TTC549 (cell line): ENCODE measurements around the gene GPATCH8.

Experiments used
- FAIRE-seq: peaks from 2 replicates; lab custom pipeline; 2012; peaks lifted over from hg19 to GRCh38; lab: Jason Lieb, UNC

GPATCH8 gene

DNA sequence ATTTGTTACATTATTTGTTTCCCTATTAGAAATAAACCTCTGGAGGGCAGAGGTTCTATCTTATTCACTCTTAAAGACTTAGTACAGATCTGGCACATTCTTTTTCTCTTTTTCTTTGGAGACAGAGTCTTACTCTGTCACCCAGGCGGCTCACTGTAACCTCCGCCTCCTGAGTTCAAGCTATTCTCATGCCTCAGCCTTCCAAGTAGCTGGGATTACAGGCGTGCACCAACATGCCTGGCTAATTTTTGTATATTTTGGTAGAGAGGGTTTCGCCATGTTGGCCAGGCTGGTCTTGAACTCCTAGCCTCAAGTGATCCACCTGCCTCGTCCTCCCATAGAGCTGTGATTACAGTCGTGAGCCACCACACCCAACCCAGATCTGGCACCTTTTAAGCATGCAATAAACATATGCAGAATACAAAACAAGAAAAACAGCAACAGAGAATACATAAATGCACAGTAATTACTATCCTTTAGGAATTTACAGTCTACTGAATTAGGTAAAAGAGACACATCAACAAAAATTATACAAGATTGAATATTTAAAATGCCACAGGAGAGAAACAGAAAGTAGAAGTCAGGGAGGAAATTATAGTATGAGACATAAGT, 52.1 kb downstream of the GPATCH8 start:
- no peak for FAIRE-seq

DNA sequence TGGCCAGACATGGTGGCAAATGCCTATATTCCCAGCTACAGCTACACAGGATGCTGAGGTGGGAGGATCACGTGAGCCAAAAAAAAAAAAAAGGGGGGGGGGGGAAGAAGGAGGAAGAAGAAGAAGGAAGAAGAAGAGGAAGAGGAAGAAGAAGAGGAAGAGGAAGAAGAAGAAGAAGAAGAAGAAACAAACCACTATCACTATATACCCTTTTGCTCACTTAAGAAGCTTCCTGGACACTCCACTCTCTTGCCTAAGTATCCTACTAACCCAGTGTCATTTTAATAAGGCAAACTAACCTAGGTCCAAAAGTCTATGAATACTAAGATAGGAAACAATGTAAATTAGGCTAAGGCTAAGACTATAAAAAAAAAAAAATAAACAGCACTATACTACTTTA, 54.8 kb downstream of the GPATCH8 start:
- no peak for FAIRE-seq

DNA sequence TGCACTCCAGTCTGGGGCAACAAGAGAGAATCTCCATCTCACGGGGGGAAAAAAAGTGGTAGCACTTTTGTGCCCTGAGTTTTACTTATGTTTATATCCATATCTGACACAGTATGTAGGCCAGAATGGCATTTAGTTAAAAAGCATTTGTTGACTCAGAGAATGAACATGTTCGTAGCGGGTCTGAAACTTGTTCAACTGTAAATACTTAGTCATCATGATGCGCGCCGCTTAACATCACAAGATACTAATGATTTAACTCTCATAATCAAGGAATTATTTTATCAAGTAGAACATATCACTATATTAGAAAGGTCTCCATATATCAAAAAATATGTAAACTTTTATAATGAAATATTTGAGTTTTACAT, 58.5 kb downstream of the GPATCH8 start:
- no peak for FAIRE-seq

DNA sequence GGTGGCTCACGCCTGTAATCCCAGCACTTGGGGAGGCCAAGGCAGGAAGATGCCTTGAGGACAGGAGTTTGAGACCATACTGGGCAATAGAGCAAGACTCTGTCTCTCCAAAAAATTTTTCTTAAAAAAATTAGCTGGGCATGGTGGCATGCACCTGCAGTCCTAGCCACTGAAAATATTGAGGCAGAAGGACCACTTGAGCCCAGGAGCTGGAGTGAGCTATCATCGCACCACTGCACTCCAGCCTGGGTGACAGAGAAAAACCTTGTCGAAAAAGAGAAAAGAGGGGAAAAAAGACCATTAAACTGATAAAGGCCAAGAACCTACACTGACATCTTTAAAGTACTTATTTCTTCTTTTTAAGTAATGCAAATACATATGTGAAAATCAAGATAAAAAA, 60.4 kb downstream of the GPATCH8 start:
- no peak for FAIRE-seq

DNA sequence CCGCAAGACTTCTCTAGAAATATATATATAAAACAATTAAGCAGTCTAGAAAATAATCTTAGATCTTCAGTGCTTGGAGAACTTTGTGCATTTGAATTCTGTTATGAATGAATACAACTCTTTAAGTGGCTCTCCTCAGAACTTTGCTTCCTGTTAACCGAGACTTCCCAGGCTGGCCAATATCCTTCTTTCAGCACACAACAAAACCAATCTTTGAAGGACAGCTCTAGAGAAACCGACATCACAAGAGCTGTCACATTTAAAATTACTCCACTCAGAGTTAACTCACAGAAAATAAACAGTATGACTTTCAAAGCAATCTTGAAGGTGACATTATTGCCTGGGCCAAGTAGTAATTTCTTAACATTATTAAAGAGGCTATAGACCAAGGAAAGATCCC, 64.0 kb downstream of the GPATCH8 start:
- no peak for FAIRE-seq

DNA sequence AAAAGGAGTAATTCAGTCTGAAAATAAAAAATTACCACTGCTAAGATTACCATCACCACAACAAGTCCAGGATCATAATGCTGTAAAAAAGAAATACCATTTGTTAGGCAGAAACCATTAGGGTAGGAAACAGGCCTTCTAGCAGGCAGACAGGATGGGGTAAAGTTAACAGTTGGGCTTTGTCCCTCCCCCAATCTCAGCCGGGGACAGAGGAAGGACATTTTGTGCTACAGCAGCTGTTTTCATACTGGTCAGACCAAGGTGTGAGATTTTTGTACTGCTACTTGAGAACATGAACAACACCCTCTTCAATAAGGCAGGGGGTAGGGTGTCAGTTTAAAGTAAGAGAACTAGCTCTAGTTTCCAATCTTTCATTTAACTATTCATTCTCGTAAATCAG, 64.6 kb downstream of the GPATCH8 start:
- no peak for FAIRE-seq

DNA sequence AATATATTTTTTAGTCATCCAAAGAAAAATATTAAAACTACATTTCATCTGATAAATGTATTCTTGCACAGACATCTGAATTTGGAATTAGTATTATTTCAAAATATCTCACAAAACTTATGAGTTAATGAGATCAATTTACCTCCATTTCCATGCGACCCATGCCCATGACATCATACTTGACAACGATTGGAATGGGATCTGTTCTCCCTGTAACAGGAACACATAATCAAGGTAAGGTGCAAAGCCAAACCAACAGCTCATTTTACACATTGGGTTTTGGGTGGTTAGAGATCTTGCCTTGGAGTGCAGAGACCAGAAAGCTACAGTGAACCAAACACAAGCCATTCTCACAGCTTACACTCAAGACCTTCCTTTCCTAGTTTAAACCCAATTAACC, 66.9 kb downstream of the GPATCH8 start:
- no peak for FAIRE-seq

DNA sequence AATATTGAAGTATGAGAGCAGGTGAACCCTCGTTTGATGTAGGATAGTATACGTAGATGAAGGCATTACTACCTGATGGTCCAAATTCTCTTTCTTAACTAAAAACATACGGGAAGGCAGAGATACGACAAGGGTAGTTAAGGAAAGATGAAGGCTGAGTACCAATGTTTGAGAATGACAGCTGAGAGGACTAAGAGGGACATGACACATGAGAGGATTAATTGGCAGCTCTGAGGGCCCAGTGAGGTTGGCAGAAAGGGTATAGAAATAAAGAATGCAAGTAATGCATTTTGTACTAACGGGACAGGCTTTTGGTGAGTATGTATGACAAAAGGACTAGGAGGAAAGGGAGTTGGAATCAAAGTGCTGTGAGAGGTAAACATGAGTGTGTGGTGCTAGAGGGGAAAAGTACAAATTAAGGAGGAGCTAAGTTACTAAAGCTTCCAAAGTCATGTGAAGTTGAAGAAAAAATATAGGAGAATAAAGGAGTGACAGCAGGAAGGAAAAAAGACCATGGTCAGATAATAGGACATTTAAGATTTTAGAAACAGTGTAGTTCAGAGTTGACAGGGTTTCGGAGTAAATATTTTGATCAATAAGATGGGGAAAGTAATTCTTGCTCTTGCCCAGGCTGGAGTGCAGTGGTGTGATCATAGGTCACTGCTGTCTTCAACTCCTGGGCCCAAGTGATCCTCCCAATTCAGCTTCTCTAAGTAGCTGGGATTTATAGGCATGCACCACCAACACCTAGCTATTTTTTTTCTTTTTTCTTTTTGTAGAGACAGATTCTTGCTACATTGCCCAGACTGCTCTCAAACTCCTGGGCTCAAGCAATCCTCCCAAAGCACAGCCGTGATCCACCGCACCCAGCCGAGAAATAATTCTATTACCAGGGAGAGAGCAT, 70.7 kb downstream of the GPATCH8 start:
- FAIRE-seq = no peak

DNA sequence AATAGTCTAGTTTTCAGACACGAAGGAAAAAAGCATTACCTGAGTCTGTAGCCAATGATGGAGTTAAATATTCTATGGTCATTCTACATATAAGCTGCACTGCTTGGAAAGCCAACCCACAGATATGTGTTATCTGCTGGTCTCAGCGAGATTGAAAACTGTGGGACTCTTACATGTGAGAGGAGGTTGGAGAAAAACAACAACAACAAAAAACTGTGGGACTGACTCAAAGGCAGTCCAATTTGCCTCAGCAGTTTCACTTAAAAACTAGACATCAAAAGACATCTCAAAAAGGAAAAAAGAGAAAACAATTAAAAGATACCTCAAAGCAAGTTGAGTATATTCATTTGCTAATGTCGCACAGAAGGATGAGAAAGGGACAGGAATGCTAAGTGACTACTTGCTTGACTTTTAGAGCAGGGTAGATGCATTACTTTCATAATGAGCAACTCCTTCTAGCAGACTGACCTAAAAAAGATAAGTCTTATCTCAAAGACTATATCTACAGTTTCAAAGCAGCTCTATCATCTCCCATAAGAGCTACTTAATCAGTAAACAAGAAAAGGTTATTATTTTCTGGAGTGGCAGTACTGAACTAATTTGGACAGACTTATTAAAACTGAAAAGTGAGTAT, 78.3 kb downstream of the GPATCH8 start:
- FAIRE-seq = no peak

DNA sequence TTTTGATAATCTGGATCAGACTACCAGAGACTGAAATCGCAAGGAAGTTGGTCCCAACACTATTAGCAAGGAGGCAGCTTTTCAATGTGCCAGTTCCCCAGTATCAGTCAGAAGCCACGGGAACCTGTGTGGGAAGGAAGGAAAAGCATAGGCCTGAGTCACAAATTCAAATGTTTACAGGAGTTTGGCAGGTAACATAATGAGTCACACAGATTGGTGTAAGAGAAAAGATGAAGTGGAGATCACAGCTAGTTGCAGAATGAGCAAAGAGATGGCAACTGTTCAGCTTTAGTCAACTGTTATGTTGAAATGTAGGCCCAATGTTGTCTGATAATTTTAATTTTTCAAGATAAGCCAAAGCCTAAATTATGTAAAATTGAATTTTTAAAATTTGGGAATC, 85.7 kb downstream of the GPATCH8 start:
- no peak for FAIRE-seq

DNA sequence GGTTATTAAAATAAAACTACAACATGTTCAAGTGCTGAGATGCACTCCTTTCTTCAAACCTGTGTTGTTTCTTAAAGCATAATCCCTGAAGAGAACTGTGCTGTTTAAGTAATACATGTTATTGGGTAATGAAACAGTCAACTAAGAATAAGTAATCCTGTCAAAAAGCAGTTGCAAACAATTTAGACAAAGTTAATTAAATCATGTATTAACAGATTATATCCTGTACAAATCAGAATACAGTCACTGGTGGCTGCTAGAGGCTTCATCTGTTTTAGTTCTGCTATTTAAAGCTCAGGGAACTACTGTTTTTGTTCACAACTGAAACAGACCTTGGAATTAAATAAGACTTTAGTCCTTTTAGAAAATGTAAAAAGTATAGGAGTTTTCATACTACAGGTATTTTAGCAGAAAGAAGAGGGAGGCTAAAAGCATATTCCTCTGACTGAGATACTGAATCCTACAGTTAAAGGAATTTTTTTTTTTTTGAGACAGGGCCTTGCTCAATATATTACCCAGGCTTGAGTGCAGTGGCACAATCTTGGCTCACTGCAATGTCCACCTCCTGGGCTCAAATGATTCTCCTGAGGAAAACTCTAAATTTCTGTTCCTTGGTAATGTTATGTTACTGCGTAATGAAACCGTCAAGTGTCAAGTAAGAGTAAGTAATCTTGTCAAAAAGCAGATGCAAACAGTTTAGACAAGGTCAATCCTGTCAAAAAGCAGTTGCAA, 86.5 kb downstream of the GPATCH8 start:
- FAIRE-seq = no peak

DNA sequence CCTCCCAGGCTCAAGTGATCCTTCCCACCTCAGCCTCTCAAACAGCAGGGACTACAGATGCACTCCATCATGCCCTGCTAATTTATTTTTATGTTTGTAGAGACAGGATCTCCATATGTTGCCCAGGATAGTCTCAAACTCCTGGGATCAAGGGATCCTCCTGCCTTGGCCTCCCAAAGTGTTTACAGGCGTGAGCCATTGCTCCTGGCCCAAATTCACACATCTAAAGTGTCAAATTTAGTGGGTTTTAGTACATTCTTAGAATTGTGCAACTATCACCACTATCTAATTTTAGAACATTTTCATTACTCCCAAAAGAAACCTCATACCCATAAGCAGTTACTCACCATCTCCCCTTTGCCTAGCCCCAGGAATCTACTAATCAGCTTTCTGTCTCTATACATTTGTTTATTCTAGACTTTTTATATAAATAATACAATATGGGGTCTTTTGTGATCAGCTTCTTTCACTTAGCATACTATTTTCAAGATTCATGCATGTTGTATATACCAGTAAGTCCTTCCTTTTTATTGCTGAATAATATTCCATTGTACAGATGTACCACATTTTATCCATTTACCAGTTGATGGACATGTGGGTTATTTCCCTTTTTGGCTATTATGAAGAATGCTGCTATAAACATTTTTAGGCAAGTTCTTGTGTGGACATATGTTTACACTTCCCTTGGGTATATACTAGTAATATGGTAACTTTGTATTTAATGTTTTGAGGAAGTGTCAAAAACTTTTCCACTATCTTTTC, 88.6 kb downstream of the GPATCH8 start:
- no peak for FAIRE-seq

DNA sequence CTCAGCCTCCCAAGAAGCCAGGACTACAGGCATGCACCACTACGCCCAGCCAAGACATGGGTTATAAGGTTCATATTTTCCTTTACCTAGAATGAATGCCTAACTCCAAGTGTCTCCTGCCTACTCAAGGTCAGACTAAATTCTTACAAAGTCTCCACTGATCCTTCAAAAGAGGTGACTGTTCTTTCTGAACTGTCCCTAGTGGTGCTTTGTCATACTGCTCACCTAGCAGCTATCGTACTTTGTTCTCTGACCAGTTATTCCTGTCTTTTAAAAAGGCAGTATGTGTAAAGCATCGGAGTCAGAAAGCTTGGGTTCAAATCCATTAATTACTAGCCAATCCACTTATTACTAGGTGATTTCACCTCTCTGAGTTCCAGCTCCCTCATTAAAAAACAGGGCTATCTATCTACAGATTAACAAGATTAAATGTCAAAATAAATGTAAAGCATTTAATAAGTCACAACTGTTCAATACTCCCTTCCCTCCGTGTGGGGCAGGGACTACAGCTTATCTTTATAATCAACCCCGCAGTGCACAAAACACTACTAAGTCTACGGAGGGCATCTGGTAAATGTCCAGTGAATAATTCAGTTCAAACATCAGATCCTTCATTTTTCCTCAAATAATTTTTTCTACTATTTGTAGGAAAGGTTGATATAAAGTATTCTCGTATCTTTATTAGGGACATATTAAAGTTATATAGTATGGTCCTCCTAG, 93.7 kb downstream of the GPATCH8 start:
- FAIRE-seq = no peak

DNA sequence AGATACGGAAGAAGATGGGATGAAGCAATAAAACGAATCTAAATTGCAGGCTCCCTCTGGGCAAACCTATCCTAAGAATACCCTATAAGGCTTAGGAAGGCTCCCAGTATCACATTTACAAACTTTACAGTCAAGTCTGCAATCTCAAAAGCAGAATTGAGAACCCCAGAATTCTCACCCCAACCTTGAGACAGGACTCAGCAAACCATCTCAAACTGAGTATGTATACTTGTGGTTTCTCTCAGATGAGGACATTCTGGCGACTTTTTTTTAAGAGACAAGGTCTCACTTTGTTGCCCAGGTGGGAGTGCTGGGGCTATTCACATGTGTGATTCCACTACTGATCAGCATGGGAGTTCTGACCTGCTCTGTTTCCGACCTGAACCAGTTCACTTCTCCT, 94.4 kb downstream of the GPATCH8 start:
- no peak for FAIRE-seq

DNA sequence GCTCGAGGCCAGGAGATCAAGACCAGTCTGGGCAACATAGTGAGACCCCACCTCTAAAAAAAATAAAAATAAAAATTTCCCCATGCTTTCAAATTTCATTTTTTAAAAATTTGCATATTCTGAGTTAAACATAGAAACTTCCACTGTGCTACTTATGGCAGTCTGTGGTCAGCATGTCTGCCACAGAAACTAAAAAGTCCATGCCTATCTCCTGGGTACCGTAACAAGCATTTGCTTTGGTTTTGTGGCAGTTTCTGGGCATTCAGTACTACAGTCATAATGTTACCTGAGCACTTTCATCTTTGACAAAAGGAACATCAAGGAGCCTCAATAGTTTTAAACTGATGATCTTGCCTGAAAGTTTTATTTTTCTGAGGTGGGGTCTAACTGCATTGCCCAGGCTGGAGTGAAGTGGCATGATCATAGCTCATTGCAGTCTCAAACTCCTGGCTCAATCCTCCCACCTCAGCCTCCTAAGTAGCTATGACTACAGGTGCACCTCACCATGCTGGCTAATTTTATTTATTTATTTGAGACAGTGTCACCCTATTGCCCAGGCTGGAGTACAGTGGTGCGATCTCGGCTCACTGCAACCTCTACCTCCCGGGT, 100.5 kb downstream of the GPATCH8 start:
- FAIRE-seq = no peak

DNA sequence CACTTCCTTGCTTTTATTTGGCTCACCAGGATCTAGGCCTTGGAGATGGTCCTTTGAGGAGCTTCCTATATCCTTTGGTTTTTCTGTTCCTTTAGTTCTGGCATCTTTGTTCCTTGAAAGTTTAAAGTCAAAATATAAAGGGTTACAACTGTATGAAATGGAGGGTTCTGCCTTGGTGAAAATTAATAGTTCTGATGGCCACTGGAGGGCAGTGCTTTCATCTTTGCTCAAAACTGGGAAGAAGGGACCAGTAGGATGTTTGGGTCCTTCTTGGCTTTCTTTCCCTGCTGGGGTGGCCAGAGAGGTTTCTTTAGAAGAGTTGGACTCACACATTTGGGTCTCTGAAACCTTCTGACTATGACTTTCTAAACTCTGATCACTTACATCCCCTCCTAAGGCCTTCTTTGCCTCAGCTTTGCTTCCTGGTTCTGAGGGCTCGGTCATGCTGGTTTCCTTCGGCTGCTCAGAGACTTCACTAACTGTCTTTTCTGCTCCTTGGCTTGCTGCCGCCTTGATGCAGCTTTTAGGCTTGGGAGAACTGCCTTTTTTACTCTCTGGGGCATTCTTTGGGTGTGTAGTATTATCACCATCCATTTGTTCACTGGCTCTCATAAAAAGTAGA, 102.9 kb downstream of the GPATCH8 start:
- peak; percentile 67 for FAIRE-seq

DNA sequence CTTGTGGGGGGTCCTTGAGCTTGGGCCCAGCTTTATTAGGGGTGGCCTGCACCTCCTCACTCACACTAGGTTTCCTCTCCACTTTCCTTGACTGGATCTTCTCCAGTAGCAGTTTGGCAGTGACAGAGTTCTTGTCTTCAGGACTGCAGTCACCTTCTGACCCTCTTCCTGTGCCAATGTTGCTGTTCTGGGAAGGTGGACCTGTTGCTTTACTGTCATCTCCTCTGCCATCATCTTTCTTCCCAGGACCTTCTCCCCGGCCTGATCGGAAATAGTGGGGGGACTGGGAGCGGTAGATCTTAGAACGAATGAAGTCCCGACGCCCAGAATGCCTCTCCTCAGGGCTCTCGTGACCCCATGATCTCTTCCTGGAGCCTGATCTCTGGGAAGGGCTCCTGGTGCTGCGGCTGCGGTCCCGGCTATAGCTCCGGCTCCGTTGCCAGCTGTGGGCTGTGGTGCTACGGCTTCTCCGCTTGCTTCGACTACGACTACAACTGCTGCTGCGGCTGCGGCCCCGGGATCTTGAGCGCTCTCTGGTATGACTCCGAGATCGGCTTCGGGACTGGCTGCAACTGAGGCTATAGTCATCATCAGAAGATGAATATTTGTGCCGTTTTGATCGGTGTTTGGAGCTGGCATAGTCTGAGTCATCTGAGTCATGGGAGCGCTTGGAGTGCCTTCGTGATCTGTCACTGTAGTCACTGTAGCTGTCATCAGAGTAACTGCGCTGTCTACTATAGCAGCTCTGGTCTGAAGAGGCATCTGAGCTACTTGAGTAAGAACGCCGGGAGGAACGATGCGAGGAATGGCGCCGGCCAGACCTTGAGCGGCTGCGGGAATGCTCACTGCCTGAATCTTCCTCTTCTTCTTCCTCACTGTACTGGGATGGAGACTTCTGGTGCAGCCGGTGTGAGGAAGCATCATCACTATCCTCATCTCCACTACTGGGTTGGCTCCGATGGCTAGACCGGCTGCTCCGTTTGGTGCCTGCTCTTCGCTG, 104.2 kb downstream of the GPATCH8 start:
- FAIRE-seq = no peak

DNA sequence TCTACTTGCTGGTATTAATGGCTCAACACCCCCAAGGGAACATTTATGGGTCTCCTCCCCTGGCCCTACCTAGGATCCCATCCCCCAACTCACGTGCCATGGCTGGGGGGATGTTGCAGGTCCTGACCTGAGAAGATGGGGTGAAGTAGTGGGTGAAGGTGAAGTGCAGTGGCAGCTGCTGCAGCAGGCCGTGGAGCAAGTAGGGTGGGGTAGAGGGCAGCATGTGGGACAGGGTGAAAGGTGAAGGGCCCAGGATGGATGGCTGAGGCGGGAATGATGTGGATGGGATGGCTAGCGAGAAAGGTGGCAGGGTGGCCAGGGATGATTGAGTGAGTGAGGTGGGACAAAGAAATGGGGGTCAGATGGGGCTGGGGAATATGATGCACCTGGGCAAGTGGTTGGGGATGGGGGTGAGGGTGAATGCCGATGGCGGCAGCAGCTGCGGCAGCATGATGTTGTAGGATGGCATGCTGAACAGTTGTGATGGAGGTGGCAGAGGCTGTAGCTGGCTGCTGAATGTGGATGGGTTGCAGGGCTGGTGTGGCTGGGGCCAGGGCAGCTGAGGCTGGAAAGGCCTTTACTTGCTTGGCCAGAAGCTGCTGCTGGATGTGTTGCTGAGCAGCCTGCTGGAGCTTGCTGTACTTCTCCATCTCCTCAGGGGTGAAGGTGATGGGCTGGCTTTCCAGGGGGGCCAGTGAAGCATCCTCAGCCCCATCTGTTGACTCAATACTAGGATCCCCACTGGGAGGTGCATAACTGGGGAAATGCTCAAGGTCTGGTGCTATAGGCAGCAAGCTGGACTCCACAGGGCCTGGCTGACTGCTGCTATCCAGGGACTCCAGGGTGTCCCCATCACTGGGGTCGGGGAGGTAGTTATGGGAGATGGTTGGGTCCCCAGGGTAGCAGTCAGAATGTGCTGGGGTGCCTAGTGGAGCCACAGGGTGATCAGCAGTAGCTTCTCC, 105.4 kb downstream of the GPATCH8 start:
- no peak for FAIRE-seq
